HG03520 (cell line): Measurements from ENCODE around the gene DLGAP1.

Experiments
- ATAC-seq: cut with Tn5 transposase; IDR thresholded peaks from one replicate; pipeline ENCODE4 v1.9.1; 2021; ENCODE audit warnings: mild to moderate bottlenecking, moderate library complexity; ENCODE audit not compliant: unreplicated experiment

The DLGAP1 gene

DNA sequence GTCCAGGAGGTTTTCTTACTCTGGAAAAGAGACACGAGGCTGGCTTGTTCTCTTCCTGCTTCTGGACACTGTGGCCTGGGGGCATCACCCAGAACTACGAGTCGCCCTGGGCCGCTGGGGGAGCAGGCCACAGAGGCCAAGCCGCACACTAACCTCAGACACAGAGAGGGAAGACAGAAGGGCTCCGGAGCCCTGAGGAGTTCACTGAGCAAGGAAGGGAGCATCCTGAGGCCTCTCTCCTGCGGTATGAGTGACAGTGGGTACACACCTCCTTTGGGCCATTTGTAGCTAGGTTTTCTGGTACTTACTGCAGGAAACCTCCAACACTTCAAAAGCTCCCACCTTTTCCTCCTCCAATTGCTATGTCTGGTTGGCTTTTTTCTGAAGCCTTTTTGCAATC is 494.1 kb downstream of the DLGAP1 start:
- no peak for ATAC-seq

GRCh38 chr18:3960142-3960541 is 495.0 kb downstream of the DLGAP1 start:
- ATAC-seq: no peak

- no peak for ATAC-seq
These were observed 503.1 kb downstream of the DLGAP1 start for GRCh38 chr18:3952031-3952430.

DNA sequence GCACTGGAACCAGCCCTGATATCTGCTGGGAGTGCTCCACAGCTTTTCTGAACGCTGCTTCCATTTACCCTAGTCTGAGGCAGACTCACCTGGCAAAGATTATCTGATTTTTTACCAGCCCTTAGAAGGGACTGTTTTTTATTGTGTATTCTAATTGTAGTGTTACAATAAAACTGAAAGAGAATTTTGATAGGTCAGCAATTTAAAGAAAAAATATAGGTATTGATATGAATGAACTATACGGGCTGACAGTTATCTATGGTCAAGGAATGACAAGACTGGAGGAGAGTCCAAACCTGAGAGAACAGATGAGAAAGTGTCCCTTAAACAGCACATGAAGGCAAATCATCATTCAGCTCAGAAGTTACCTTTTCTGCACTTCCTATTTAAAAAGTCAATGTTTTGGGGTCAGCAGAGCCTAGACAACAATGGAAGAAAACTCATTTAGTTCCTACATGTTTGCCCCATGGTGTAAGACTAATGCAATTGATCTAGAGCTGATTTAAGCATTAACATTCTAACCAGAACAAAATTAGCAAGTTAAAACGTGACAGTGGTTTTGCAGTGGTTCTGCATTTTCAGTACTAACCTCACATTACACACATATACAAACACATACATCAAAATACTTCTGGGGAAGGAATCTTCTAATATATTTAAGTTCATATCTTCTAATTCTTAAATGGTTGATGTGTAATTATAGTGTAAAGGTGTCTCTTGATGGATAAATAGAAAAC is 504.3 kb downstream of the DLGAP1 start:
- ATAC-seq: no peak

DNA sequence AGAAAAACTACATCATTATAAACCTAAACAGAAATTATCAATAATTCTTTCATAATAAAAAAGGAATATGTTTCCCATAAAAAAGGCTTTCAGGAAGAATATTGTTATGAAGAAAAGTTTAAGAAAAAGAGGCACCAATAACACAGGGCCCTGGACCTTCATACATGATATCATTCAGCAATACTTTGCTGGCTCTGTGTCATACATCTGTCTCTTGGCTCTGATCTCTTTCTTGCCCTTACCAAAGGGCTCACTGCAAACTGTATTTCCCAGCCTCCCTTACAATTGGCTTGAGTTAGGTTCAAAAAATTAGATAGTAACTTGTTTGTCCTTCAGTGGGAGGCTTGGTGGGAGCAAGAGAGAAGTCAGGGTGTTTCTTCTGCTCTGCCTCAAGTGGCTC is 506.1 kb downstream of the DLGAP1 start:
- no peak for ATAC-seq

DNA sequence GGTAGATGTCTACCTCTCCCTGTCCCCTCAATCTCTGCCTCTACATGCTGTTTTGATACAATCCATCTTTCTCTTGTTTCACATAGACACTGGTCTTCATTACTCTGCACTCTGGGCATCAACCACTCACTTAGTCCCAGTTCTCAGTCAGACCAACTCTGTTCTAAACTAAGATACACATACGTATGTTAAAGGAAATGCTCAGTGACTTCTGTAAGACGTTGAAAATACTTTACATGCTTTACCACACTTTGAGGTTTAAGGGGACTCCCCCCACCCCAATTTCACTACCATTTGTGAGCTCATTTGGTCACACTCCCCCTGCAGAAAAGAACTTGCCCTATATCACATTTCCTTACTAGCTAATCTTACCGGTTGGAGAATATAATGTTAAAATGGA is 507.7 kb downstream of the DLGAP1 start:
- no peak for ATAC-seq

- no peak for ATAC-seq
These were observed 519.8 kb downstream of the DLGAP1 start for GRCh38 chr18:3935305-3935704.

DNA sequence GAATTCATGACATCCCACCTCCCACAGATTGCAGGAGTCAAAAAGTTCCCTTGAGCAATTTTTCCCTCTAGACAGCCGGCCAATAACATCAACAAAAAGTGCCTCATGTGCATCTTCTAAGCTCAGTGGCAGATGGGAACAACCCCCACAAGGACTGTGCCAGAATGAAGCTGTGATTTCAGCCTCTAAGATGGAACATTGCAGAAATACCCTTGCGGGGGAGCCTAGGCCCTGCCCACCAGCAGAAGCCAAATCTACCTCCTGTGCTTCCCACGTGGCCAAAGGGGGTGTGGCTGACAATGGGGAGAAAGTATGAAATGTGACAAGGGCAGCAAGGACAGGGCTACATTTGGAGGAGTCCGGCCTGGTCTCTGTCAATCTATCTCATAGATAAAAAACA is 522.8 kb downstream of the DLGAP1 start:
- no peak for ATAC-seq

GRCh38 chr18:3931542-3932112 is 523.5 kb downstream of the DLGAP1 start:
- ATAC-seq: no peak

DNA sequence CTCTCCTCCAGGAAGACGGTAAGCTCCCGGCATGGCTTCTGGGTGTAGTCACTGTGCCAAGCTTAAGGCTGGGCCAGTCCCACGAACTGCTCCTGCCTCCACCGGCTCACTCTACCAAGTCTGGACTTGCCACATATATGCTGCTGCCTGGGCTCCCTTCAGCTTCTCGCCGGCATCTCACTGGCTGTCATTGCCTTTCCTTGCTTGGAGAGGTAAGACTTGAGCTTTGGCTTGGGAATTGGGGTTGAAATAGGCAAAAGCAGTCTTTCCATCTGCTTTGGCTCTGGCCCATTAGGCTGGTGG is 524.1 kb downstream of the DLGAP1 start:
- no peak for ATAC-seq

DNA sequence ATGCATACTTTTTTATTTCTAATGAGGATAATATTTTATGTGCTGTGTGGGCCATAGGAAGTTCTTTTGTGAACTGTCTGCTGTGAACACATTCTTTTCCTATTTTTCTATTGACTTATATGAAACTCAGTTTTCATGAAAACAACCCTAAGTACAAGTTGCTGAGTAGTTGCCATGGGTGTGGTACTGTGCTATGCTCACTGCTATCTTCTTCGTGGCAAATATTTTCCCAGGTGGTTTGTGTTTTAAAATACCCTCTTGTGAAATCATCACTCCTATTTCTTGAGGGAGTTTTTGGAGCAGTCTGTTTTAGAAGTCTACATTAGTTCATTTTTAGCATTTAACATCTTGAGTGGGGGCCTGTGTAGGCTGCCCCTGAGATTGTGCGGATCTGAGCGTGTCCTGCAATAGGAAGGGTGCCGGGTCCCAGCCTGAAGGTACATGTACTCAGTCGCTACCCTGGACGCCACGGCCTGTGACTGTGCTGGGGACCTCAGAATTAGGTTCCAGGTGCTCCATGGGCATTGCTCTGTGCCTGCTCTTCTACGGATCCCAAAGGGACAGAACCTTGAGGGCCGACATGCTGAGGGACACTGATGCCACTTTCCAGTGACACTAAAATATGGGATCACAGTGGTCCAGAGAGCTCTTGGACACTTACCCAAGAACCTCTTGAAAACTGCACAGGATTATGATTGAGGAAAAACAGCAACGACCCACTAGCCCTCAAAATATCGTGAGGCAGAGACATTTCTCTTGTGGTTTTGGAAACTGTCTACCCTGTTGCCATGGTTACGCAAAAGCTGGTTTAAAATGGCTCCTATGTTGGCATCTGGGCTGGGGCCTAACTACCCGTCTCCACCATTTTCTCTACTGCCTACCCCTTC is 524.7 kb downstream of the DLGAP1 start:
- no peak for ATAC-seq

- ATAC-seq: no peak
These were observed 530.7 kb downstream of the DLGAP1 start for GRCh38 chr18:3924455-3924854.

DNA sequence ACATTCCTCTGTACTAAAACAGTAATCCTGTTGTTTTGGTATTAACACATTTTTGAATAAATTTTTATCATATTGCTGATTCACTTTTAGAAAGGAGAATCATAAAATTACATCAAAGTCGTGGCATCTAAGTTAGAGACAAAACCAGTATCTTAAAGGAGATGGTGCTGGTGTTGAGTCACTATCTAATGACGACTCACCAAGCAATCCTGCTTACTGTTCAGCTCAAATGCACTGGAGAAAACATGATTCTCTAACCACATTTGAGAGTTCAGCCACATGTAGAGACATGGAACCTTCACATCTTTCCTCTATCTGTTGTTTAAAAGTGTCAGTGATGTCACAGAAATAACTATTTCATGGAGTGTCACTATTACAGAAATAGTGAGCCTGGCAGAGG is 531.4 kb downstream of the DLGAP1 start:
- no peak for ATAC-seq

DNA sequence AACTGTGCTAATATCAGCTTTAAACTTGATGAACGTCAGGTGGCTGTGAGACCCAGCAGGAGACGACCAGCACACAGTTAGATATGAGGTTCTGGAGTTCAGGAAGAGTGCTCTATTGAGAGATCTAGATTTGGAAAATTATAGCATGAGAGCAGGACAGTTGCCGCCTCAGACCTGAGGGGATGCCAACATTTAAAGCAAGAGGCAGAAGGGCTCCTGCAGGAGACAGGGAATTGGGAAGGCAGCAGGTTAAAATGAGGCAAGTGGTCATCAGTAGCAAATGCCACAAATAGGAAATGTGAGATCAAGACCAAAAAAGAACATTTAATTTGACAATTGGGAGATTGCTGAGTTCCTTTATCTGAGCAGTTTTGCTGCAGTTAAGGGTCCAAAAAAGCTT is 533.3 kb downstream of the DLGAP1 start:
- no peak for ATAC-seq

DNA sequence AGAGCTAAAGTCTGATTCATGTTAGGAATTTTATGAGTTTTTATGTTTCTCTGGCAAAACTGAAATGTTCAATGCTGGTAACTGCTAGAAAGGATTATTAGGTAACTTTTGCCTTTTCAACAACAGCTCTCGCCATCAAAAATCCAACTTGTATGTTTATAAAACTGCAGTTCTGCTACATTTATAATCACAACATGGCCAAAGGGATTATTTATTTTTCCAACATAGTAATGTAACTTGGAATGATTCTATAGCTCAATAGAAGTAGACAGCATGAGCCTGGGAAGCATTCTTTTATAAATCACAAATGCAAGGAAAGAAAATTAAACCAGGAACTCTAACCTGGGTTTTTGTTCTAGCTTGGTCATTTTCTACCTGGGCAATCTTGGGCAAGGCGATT is 534.3 kb downstream of the DLGAP1 start:
- no peak for ATAC-seq

GRCh38 chr18:3919396-3920061 is 535.6 kb downstream of the DLGAP1 start:
- no peak for ATAC-seq

DNA sequence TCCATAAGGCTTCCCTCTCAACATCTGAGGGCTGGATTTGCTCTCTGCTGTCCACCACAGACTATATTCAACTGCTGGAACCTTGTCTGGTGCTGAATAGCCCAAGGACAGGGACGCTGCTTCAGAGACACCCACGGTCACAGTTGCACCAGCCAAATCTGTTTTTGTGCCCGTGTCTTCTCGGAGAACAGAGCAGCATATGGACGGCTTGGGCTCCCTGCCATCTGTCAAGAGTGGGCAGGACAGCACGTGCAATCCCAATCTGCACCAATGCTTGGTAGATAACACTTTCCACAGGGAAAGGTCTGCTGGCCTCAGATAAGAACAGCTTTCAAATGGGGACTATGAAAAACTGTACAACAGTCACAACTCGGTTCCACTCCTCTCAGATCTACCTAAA is 539.0 kb downstream of the DLGAP1 start:
- ATAC-seq: no peak

- no peak for ATAC-seq
These were observed 540.1 kb downstream of the DLGAP1 start for GRCh38 chr18:3914833-3915610.

GRCh38 chr18:3914109-3914508 is 541.0 kb downstream of the DLGAP1 start:
- ATAC-seq: no peak

GRCh38 chr18:3912705-3913104 is 542.4 kb downstream of the DLGAP1 start:
- ATAC-seq: no peak

DNA sequence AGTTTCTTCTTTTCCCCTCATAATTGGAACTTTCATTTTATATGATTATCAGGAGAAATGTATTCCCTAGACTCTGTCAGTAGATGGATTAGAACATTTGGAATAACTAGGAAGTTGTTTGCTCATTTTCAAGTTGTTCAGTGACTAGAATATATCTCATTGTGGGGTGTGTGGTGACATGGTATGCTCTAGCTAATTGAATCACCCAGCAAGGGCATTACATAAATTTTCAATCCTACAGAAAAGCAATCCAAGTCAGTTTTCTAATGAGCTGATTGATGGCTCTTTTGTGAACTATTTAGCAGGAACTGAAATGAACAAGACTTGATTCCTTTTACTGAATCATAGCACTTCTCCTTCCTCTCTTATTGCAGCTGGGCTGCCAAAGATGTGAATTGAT is 543.7 kb downstream of the DLGAP1 start:
- no peak for ATAC-seq
